GM12878 (cell line): Measurements from ENCODE around the gene CREBBP.

ENCODE experiments used
- CTCF ChIP-seq, 3 experiments: IDR thresholded peaks in 2 of 3; conservative IDR thresholded peaks in 1 of 3; 2 replicates each; pipeline ENCODE4 v1.5.1; 2011; ENCODE audit warnings: low read depth in 3 of 3, low read length in 3 of 3, mild to moderate bottlenecking in 3 of 3, control low read depth in 2 of 3, moderate library complexity in 2 of 3, inconsistent platforms in 1 of 3, mixed read lengths in 1 of 3; ENCODE audit not compliant: control insufficient read depth in 2 of 3, insufficient read depth in 1 of 3; ENCODE audit errors: extremely low read depth in 1 of 3
- CUX1 ChIP-seq: IDR thresholded peaks from 2 replicates; pipeline ENCODE4 v1.6.1; 2012; ENCODE audit warnings: improper control_type of control experiment, low read depth, low read length; ENCODE audit not compliant: insufficient replicate concordance
- RELB ChIP-seq: fragments of 450-650 bp; IDR thresholded peaks from 2 replicates; pipeline ENCODE4 v1.6.1; 2017; ENCODE audit warnings: low read depth, mild to moderate bottlenecking, moderate library complexity
- SP1 ChIP-seq: IDR thresholded peaks from one replicate; pipeline ENCODE4 v1.6.1; 2011; ENCODE audit warnings: low read depth, low read length
- YBX1 ChIP-seq: fragments of 450-650 bp; IDR thresholded peaks from 2 replicates; pipeline ENCODE4 v1.6.1; 2016; ENCODE audit warnings: antibody characterized with exemption

GRCh38 chr16:3730161-3731125 is 150.1 kb downstream of the CREBBP start:
- no peak for TF ChIP-seq CUX1
- no peak for TF ChIP-seq RELB
- TF ChIP-seq CTCF (IDR thresholded peaks at IDR 0.05 in 2 of 3, conservative IDR thresholded peaks at IDR 0.05 in 1 of 3; ENCODE audit: control insufficient read depth in 2 of 3, extremely low read depth in 1 of 3, insufficient read depth in 1 of 3, low read depth in 3 of 3, low read length in 3 of 3), result no peak
- no peak for TF ChIP-seq YBX1
- no peak for TF ChIP-seq SP1
